Dedifferentiated amniotic fluid mesenchymal stem cell (primary cell): Measurements from ENCODE around the gene PIK3R4.

Experiments
- DNase-seq: peaks from one replicate; pipeline ENCODE4 v3.0.0-alpha.2; 2016; ENCODE audit errors: extremely low spot score

PIK3R4 gene

DNA sequence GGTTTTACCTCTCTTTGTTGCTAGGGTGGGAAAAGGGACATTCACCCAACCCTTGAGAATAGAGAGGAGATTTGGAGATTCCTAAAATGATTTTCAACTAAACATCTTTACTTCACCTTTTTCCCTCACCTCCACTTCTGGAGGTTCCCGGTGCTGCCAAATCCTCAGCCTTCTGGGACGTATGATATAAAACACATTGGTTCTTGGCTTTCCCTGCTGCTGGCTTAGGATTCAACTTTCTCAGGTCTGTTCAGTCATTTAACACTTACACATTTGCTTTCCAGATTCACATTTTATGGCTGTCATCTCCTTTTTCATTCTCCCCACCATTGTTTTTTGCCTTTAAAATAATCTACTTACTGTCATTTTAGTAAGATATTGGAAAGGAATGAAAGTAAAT lies 106.6 kb downstream of the PIK3R4 start:
- no peak for DNase-seq

DNA sequence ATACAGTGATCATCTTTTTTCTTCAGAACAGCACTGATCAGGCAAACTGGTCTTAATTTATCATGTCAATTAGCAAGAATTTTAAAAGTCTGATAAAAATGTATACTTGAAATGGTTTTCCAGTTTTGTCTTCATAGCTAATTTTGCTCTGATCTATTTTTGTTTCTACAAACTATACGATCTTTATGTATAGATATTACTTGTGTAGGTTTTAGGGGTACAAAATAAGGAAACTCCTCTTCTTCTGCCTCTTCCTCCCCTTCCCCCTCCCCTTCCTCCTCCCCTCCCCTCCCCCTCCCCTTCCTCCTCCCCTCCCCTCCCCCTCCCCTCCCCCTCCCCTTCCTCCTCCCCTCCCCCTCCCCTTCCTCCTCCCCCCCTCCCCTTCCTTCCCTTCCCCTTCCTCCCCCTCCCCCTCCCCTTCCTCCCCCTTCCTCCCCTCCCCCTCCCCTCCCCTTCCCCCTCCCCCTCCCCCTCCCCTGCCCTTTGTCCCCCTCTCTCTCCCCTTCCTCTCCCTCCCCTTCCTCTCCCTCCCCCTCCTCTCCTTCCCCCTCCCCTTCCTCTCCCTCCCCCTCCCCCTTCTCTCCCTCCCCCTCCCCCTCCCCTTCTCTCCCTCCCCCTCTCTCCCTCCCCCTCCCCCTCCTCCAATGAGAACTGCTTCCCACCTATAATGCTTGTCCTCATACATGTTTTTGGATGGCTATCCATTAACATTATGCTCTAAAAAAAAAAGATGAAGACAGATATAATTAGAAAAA lies 110.0 kb downstream of the PIK3R4 start:
- DNase-seq = no peak

DNA sequence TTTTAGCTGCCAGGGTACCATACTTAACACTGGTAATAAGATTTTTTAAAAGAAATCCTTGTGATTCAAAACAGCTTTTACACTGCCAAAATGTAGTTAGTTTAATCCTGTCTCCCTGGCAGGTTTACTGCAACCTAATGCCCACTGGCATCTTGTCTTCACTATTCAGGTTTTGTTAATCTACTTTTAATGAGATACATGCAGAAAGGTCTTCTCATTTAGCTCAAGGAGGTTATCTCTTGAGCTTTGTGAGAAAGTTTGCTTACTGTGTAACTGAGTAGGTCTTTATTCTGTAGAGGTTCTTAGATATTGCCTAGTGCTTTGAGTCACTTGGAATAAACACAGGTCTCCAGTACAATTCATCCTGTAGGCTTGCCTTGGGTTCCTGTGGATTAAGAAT lies 110.7 kb downstream of the PIK3R4 start:
- DNase-seq = no peak

DNA sequence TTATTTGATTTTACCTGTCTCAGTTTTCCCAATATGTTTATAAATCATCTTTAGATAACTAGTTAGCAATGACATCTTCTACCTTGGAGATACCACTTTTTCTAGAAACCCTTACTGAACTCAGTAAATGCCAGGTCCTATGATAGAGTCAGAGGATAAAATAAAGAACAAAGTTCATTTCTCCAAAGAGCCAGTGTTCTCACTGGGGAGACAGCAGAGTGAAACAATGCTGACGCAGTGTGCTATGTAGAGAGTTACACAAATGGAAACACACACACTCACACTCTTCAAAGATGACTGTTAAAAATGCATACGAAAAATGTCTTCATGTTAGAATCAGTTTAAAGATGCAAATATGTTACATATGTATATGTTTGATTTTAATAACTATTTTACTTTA lies 111.3 kb downstream of the PIK3R4 start:
- DNase-seq = no peak
